Measurements from ENCODE around the gene MKRN1.
"Not testable (repeated sequence)": the region's sequence is repeated elsewhere in the genome, so short reads cannot be mapped to it uniquely, and the experiment has no call there.

MKRN1 gene

GRCh38 chr7:140479062-140479738 lies at the start of gene MKRN1:
MKRN1 (minus strand) TSS chr7:140479505; CDS start chr7:140479344, 161 bp downstream.
- DNase-seq = peak; percentile 89

GRCh38 chr7:140526787-140527664 lies 47.7 kb upstream of the MKRN1 start:
- no peak for DNase-seq

- no peak for DNase-seq
Observed at GRCh38 chr7:140526214-140526613, 46.9 kb upstream of the MKRN1 start.

- peak; percentile 67 for DNase-seq
Observed at GRCh38 chr7:140525743-140526142, 46.4 kb upstream of the MKRN1 start.

- DNase-seq = no peak
Observed at GRCh38 chr7:140521421-140521820, 42.1 kb upstream of the MKRN1 start.

GRCh38 chr7:140519007-140519399 lies 39.7 kb upstream of the MKRN1 start:
- no peak for DNase-seq

- no peak for DNase-seq
Observed at GRCh38 chr7:140518370-140519006, 39.2 kb upstream of the MKRN1 start.

GRCh38 chr7:140517546-140518369 lies 38.5 kb upstream of the MKRN1 start:
- peak; percentile 89 for DNase-seq

- DNase-seq = no peak
Observed at GRCh38 chr7:140512317-140513000, 33.2 kb upstream of the MKRN1 start.

- no peak for DNase-seq
Observed at GRCh38 chr7:140509789-140510188, 30.5 kb upstream of the MKRN1 start.

GRCh38 chr7:140507556-140507955 lies 28.3 kb upstream of the MKRN1 start:
- not testable (repeated sequence) for DNase-seq

GRCh38 chr7:140506788-140507464 lies 27.6 kb upstream of the MKRN1 start:
- DNase-seq = peak; percentile 64

GRCh38 chr7:140501966-140502365 lies 22.7 kb upstream of the MKRN1 start:
- no peak for DNase-seq

GRCh38 chr7:140497807-140498206 lies 18.5 kb upstream of the MKRN1 start:
- not testable (repeated sequence) for DNase-seq

- DNase-seq = no peak
Observed at GRCh38 chr7:140497241-140497769, 18.0 kb upstream of the MKRN1 start.

GRCh38 chr7:140495514-140496097 lies 16.3 kb upstream of the MKRN1 start:
- no peak for DNase-seq

GRCh38 chr7:140494867-140495266 lies 15.6 kb upstream of the MKRN1 start:
- DNase-seq = no peak

GRCh38 chr7:140489026-140489359 lies 9.7 kb upstream of the MKRN1 start:
- no peak for DNase-seq

- DNase-seq = no peak
Observed at GRCh38 chr7:140485500-140486265, 6.4 kb upstream of the MKRN1 start.

GRCh38 chr7:140484951-140485499 lies 5.7 kb upstream of the MKRN1 start:
- no peak for DNase-seq
